HepG2 (cell line): ENCODE measurements around the gene XPO5. TPM values are rescaled to one million over a fixed set of nuclear protein-coding genes. Genes with fewer than 3 reads are reported as not detected.

Experiments
- E2F2 ChIP-seq: sonication (generic); formaldehyde crosslinking; IDR thresholded peaks from 2 replicates; pipeline ENCODE4 v1.4.0; 2020; ENCODE audit warnings: missing genetic modification reagents, borderline replicate concordance
- FLYWCH1 ChIP-seq: sonication (generic); formaldehyde crosslinking; IDR thresholded peaks from 2 replicates; pipeline ENCODE4 v1.8.1; 2023; ENCODE audit warnings: mild to moderate bottlenecking, missing genetic modification reagents
- HBP1 ChIP-seq: IDR thresholded peaks from 2 replicates; pipeline ENCODE4 v1.6.1; 2016; ENCODE audit warnings: low read depth, control low read depth
- IKZF5 ChIP-seq: IDR thresholded peaks from 2 replicates; pipeline ENCODE4 v1.6.1; 2018; ENCODE audit warnings: missing genetic modification reagents, mild to moderate bottlenecking, missing compliant biosample characterization
- MAZ ChIP-seq, 2 experiments: sonication (generic) in 1 of 2; formaldehyde crosslinking in 1 of 2; IDR thresholded peaks; 2 replicates each; pipeline versions ENCODE4 v1.5.0 to v1.6.1; 2012 to 2020; ENCODE audit warnings: low read depth in 2 of 2, mild to moderate bottlenecking in 2 of 2, borderline replicate concordance in 1 of 2, improper control_type of control experiment in 1 of 2, low read length in 1 of 2, missing genetic modification reagents in 1 of 2, moderate library complexity in 1 of 2
- MEIS1 ChIP-seq: sonication (generic); formaldehyde crosslinking; IDR thresholded peaks from 2 replicates; pipeline ENCODE4 v1.9.0; 2021; ENCODE audit warnings: mild to moderate bottlenecking, missing genetic modification reagents, moderate library complexity, borderline replicate concordance
- MLX ChIP-seq: IDR thresholded peaks from 2 replicates; pipeline ENCODE4 v1.6.1; 2016
- PAWR ChIP-seq: sonication (generic); formaldehyde crosslinking; IDR thresholded peaks from 2 replicates; pipeline ENCODE4 v1.4.0; 2020; ENCODE audit warnings: missing genetic modification reagents, mild to moderate bottlenecking, borderline replicate concordance
- SP140L ChIP-seq: sonication (generic); formaldehyde crosslinking; IDR thresholded peaks from 2 replicates; pipeline ENCODE4 v1.4.0; 2020; ENCODE audit warnings: missing genetic modification reagents, borderline replicate concordance
- TBL1XR1 ChIP-seq: fragments of 150-350 bp; IDR thresholded peaks from 2 replicates; pipeline ENCODE4 v1.6.1; 2014; ENCODE audit warnings: borderline replicate concordance, low read length; ENCODE audit not compliant: partially characterized antibody
- TEAD3 ChIP-seq: optimal IDR thresholded peaks from 2 replicates; pipeline ENCODE3; 2016; ENCODE audit warnings: borderline replicate concordance
- TSC22D2 ChIP-seq: sonication (generic); formaldehyde crosslinking; IDR thresholded peaks from 2 replicates; pipeline ENCODE4 v1.5.1; 2020; ENCODE audit warnings: missing genetic modification reagents, mild to moderate bottlenecking, borderline replicate concordance
- ZBTB37 ChIP-seq: sonication (generic); formaldehyde crosslinking; IDR thresholded peaks from 2 replicates; pipeline ENCODE4 v1.4.0; 2020; ENCODE audit warnings: mild to moderate bottlenecking, missing genetic modification reagents
- ZBTB7A ChIP-seq: sonication (generic); formaldehyde crosslinking; IDR thresholded peaks from 2 replicates; pipeline ENCODE4 v1.8.0; 2022; ENCODE audit warnings: mild to moderate bottlenecking, missing genetic modification reagents
- ZBTB7B ChIP-seq: sonication (generic); formaldehyde crosslinking; IDR thresholded peaks from 2 replicates; pipeline ENCODE4 v1.4.0; 2020; ENCODE audit warnings: missing genetic modification reagents
- ZFP41 ChIP-seq: sonication (generic); formaldehyde crosslinking; IDR thresholded peaks from 2 replicates; pipeline ENCODE4 v1.4.0; 2020; ENCODE audit warnings: mild to moderate bottlenecking, missing genetic modification reagents, borderline replicate concordance
- ZNF20 ChIP-seq: sonication (generic); formaldehyde crosslinking; IDR thresholded peaks from 2 replicates; pipeline ENCODE4 v1.4.0; 2020; ENCODE audit warnings: mild to moderate bottlenecking, moderate library complexity, missing genetic modification reagents
- ZNF460 ChIP-seq: sonication (generic); formaldehyde crosslinking; IDR thresholded peaks from 2 replicates; pipeline ENCODE4 v1.5.1; 2020; ENCODE audit warnings: missing genetic modification reagents, mild to moderate bottlenecking, borderline replicate concordance
- ZNF557 ChIP-seq: sonication (generic); formaldehyde crosslinking; IDR thresholded peaks from 2 replicates; pipeline ENCODE4 v1.4.0; 2020; ENCODE audit warnings: missing genetic modification reagents
- ZNF616 ChIP-seq: sonication (generic); formaldehyde crosslinking; IDR thresholded peaks from 2 replicates; pipeline ENCODE4 v1.5.0; 2020; ENCODE audit warnings: low read depth, mild to moderate bottlenecking, missing genetic modification reagents
- ZNF720 ChIP-seq: sonication (generic); formaldehyde crosslinking; IDR thresholded peaks from 2 replicates; pipeline ENCODE4 v1.4.0; 2020; ENCODE audit warnings: missing genetic modification reagents
- ZNF747 ChIP-seq: sonication (generic); formaldehyde crosslinking; IDR thresholded peaks from 2 replicates; pipeline ENCODE4 v1.8.1; 2023; ENCODE audit warnings: missing genetic modification reagents, mild to moderate bottlenecking, borderline replicate concordance
- ZNF772 ChIP-seq: sonication (generic); formaldehyde crosslinking; IDR thresholded peaks from 2 replicates; pipeline ENCODE4 v1.5.0; 2020; ENCODE audit warnings: mild to moderate bottlenecking, missing genetic modification reagents
- ZNF781 ChIP-seq: sonication (generic); formaldehyde crosslinking; IDR thresholded peaks from 2 replicates; pipeline ENCODE4 v1.5.1; 2020; ENCODE audit warnings: borderline replicate concordance, mild to moderate bottlenecking, missing genetic modification reagents; ENCODE audit errors: not compliant biosample characterization
- ZNF891 ChIP-seq: sonication (generic); formaldehyde crosslinking; IDR thresholded peaks from 2 replicates; pipeline ENCODE4 v1.5.0; 2020; ENCODE audit warnings: mild to moderate bottlenecking, missing genetic modification reagents
- polyA plus RNA-seq, 8 experiments: library from polyadenylated mRNA; depleted of rRNA in 3 of 8; stranded (reverse) in 7 of 8; unstranded in 1 of 8; fragments of >200 nt; fragmentation: Illumina TruSeq in 4 of 8; extraction: Trizol in 4 of 8; gene quantifications; 2 replicates each; pipeline versions ENCODE4 v1.2.1 to v1.2.3, GENCODE V29; 2011 to 2016; ENCODE audit warnings: low read depth in 4 of 8, missing spikeins in 1 of 8, mixed read lengths in 1 of 8; ENCODE audit not compliant: insufficient read depth in 1 of 8
- total RNA-seq, 5 experiments: library from RNA; depleted of rRNA; stranded (reverse); fragments of >200 nt; fragmentation: Illumina TruSeq; extraction: Trizol; gene quantifications; 2 replicates each; pipeline ENCODE4 v1.2.3, GENCODE V29; 2016; ENCODE audit warnings: low read depth in 1 of 5

Gene XPO5
- total and polyA plus RNA-seq, 2 of the 13 experiments (the other 11 are each of a cell fraction or from before 2014, with no cell fraction given), result 52.2 to 68.0 TPM

- no peak; the same call in 1 of the 2 replicates for TF ChIP-seq MLX (CRISPR knock-in tag)
- TF ChIP-seq ZNF557 (CRISPR knock-in tag), result 0 out of 2 replicates have a peak, but pooled peaks have one; percentile 25
- no peak for TF ChIP-seq ZNF20
- TF ChIP-seq ZNF720, result no peak
- TF ChIP-seq ZFP41 (CRISPR knock-in tag), result no peak
- TF ChIP-seq ZNF772, result no peak
- TF ChIP-seq TEAD3, result peak; percentile 80
- TF ChIP-seq ZBTB37, result no peak
- TF ChIP-seq ZNF747 (CRISPR knock-in tag), result no peak
- TF ChIP-seq ZNF616, result no peak
- no peak; the same call in 1 of the 2 replicates for TF ChIP-seq ZBTB7B (CRISPR knock-in tag)
- no peak; the same call in 1 of the 2 replicates for TF ChIP-seq TSC22D2
- no peak for TF ChIP-seq SP140L
- peak; percentile 78; the same call in 1 of the 2 replicates for TF ChIP-seq MAZ (IDR thresholded peaks at IDR 0.05; ENCODE audit: borderline replicate concordance, low read depth, low read length)
- TF ChIP-seq MAZ (CRISPR knock-in tag; IDR thresholded peaks at IDR 0.05; ENCODE audit: low read depth), result no peak
- TF ChIP-seq ZNF891, result no peak
- TF ChIP-seq FLYWCH1 (CRISPR knock-in tag), result peak; percentile 58; the same call in 1 of the 2 replicates
- 0 out of 2 replicates have a peak, but pooled peaks have one; percentile 63 for TF ChIP-seq E2F2 (CRISPR knock-in tag)
- no peak for TF ChIP-seq HBP1 (CRISPR knock-in tag)
- TF ChIP-seq ZBTB7A (CRISPR knock-in tag), result no peak
- TF ChIP-seq ZNF460 (CRISPR knock-in tag), result peak; percentile 88; the same call in 1 of the 2 replicates
- TF ChIP-seq ZNF781, result no peak
- no peak; the same call in 1 of the 2 replicates for TF ChIP-seq MEIS1 (CRISPR knock-in tag)
- TF ChIP-seq TBL1XR1, result no peak
- TF ChIP-seq IKZF5, result peak; percentile 82; the same call in 1 of the 2 replicates
- no peak for TF ChIP-seq PAWR (CRISPR knock-in tag)
Measured at GRCh38 chr6:43490523-43490939, 85.3 kb downstream of the XPO5 start (continued).
